Stimulated activated CD4-positive, alpha-beta T cell treated with anti-CD3 and anti-CD28 coated beads, Interleukin-1b, Interleukin-23, amount 100 ng/mL, for 4 hours (primary cell): ENCODE data around the gene ITSN2.

Experiments used
- DNase-seq, 2 donors: peaks; one replicate each; pipeline ENCODE4 v3.0.0-alpha.2; 2020; ENCODE audit warnings: low read depth in 2 of 2

ITSN2 gene

GRCh38 chr2:24181849-24182248 lies 178.5 kb downstream of the ITSN2 start:
- no peak for DNase-seq

DNA sequence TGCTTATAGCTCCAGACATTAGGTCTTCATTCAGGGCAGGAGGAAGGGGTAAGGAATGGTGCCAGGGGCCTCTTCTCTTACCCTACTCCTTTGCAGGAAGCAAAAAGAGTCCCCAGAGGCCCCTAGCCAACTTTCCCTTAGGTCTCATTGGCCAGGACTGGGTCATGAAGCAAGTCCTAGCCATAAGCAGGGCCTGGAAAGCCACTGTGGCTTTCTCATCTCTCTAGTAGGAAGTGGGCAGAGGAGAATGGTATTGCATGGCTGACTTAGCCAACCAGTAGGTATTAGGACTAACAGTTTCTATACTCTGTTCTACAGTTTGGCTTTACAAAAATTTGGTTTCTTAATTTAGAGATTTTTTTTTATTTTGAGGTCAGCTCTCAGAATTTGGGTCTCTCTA lies 180.7 kb downstream of the ITSN2 start:
- DNase-seq = no peak

- no peak for DNase-seq
Measured at GRCh38 chr2:24176326-24176725, 184.0 kb downstream of the ITSN2 start.

- DNase-seq = no peak
Measured at GRCh38 chr2:24175631-24176187, 184.6 kb downstream of the ITSN2 start.

- no peak for DNase-seq
Measured at GRCh38 chr2:24174851-24175277, 185.5 kb downstream of the ITSN2 start, which contains the start of gene FAM228A. TSS of gene FAM228A (plus strand) at chr2:24175053. CDS start at chr2:24175481, 428 bp downstream.

DNA sequence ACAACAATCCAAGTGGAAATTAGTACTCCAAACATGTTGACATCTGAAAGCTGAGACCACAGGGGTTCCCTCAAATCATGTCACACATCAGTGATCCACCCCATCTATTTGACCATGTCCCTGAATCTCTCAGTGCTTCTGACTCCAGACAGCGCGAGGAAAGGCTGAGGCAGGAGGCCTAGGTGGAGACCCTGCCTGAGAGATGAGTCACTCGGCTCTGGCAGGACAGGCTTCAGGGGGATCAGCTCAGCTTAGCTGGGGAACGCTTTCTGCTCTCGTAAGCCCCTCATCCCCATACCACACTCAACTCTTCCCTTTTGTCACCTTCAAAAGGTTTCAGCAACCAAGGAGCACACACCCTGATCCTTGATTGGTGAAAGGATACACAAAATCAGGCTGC lies 191.3 kb downstream of the ITSN2 start:
- DNase-seq = no peak

- DNase-seq = peak; percentile 18 to 21
Measured at GRCh38 chr2:24164416-24164973, 195.8 kb downstream of the ITSN2 start.

- DNase-seq = no peak
Measured at GRCh38 chr2:24163601-24164000, 196.7 kb downstream of the ITSN2 start.

- no peak for DNase-seq
Measured at GRCh38 chr2:24163186-24163585, 197.2 kb downstream of the ITSN2 start.

GRCh38 chr2:24162494-24162893 lies 197.8 kb downstream of the ITSN2 start:
- DNase-seq = no peak

DNA sequence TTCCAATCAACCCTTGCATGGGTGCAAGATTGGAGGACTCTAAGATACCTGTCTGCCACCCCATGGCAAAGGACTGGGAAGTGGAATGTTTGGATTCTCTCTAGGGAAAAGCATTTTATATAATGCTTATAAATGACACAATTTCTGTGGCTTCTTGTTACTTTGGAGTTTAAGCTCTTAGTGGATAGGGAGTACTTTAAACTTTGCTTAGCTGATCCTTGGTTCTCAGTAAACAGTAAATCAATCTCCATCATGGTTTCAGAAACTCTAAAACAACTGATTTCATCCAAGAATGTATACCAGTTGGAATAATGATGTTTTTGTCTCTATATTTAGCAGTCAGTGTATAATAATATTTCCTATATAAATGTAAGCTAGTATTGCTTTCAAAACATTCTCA lies 199.6 kb downstream of the ITSN2 start:
- no peak for DNase-seq

DNA sequence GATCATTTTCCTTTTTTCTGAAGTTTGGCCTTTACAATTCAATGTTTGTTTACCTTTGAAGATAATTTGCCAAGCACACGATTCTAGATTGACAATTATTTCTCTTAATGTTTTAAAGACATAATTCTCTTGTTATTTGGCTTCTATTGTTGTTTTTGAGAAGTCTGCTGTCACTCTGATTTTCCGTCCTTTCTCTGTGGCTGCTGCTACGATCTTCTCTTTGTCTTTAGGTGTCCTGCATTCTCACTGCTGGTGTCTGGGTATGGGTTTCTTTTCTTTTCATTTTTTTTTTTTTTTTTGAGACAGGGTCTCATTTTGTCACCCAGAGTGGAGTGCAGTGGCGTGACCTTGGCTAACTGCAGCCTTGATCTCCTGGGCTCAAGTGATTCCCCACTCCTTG lies 200.6 kb downstream of the ITSN2 start:
- no peak for DNase-seq

DNA sequence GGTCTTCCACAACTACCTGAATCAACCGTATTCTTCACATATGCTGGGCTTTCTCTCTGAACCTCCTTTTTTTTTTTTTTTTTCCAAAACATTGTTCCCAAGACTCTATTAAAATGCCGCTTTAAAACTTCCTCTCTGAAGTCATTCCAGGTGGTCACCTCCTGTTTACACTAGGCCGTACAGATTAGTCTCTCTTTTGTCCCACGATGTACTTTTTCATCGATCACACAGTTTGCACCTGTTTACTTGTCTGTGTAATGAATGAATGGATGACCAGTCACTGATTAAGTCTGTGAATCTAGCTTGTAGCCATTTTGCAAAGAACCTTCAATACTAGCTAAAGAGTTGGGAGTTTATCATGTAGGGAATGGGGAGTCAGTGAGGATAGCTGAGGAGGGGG lies 202.2 kb downstream of the ITSN2 start:
- no peak for DNase-seq

DNA sequence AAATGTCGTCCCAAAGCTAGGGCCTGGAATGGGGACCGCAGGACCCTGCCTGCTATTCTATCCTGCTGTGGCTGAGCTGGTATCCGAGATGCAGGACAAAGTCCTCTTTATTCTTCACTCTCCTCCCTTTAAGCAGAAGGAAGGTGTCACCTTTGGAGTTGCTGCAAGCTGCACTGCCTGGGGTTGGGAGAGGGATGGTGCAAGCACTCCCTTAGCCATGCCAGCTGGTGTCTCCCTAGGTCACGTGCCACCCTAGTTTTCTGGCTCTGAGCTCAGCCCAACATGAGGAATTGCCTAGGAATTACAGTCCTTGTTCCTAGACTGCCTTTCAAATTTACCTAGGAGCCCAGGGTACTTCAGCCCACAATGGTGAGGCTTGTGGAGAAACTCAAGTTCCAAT lies 206.9 kb downstream of the ITSN2 start:
- DNase-seq = no peak
